HG03095 (cell line): ENCODE results near the gene AGR3.
"Not testable (repeated sequence)": the region's sequence is repeated elsewhere in the genome, so short reads cannot be mapped to it uniquely, and the experiment has no call there.

ENCODE experiments used
- ATAC-seq: cut with Tn5 transposase; IDR thresholded peaks from one replicate; pipeline ENCODE4 v1.9.1; 2021; ENCODE audit warnings: moderate library complexity; ENCODE audit not compliant: unreplicated experiment

AGR3 gene

DNA sequence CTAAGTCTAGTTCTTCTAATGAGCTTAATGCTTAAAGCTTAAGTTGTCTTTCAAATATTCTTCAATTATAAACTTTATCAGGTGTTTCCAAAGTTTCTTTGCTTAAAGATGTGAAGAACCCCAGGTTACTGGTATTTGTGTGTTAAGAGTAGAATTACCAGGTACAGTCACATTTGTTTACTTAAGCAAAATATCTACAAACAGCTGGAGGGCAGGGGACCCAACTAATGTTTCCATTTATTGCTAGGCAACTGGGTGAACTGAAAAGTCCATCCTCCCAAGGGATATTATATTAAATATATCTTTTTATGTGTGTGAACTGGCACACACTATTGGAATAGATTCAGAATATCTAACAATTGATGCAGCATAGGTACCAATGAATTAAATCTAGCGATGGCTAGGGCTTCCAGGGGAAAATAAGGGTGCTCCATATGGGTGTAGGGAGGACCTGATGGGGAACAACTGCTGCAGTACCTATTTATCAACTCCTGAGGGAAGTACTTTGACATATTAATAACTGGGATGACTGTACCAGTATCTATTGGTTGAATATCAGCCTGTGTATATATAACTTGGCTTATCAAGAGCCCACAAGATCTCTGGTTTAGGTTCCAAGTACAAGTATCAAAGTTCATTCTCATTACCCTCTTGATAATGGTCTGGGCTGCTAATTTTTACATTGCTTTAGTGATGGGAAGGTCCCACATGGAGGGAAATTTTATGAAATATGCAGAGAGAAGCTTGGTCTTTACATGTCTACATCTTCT, 10.3 kb upstream of the AGR3 start:
- ATAC-seq = no peak

DNA sequence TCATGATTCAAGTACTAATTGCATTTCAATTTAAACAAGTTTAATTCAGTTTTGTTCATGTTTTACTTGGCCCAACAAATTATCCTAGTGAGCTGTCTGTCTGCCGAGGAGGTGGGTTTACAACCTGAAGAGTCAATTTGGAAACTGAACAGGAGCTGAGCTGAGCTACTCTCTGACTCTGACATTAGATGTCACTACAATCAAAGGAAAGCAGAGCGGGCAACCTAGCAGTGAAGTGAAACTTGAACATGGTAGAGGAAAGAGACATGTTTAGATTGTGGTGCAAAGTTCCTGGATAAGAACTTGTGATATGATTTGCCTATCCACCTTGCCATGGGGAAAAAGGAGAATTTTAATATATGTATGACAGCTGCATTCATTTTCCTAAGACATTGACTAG, 9.6 kb upstream of the AGR3 start:
- ATAC-seq = peak; percentile 65

DNA sequence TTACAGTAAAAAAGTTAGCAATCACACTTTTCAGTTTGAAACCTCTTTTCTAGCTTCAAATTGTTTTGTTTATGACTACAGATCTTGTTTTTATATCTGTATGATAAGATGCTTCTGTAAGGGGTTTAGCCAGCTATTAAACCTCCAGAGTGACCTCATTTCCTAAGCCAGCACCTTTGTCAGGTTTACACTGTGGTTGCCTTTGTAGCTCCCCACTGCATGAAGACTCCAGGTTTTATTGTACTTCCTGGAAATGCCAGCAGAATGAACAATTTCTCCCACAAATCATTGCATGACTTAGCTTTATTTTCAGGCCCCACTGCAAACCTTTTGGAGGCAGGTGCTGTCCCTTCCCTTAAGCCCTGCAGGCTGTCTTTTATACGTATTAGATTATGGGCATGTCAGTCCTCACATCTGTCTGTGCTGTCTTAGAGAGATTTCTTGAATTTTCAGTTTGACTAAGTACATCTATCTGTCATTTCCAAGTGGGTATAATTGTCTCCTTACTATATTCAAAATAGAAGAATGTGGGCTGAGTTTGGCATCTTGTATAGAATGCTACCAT, 8.2 kb upstream of the AGR3 start:
- no peak for ATAC-seq

DNA sequence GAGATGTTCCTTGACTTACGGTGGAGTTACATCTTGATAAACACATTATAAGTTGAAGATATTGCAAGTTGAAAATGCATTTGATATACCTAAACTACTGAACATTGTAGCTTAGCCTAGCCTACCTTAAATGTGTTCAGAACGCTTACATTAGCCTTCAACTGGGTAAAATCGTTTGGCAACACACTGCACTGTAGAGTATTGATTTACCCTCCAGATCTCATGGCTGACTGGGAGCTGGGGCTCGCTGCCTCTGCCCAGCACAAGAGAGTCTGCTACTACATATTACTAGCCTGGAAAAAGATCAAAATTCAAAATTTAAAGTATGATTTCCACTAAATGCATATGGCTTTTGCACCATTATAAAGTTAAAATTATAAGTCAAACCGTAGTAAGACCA, 7.5 kb upstream of the AGR3 start:
- no peak for ATAC-seq

DNA sequence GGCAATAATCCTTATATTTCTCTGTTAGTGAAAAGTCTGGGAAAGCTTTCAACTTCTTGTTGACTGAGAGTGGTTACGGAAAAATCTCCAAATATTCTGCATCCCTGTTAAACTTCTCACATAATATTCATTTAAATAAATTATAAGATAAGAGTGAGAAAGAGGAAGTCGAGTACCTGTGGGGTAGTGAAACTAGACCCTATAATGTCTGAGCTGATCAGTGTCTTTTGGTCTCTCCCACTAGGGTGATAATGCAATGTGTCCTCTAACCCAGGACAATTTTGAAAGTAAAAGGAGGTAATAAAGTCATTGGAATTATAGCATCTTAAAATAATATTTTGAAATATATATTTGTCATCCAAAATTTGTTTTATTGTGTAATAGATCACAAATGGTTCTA, 2.1 kb upstream of the AGR3 start:
- no peak for ATAC-seq

DNA sequence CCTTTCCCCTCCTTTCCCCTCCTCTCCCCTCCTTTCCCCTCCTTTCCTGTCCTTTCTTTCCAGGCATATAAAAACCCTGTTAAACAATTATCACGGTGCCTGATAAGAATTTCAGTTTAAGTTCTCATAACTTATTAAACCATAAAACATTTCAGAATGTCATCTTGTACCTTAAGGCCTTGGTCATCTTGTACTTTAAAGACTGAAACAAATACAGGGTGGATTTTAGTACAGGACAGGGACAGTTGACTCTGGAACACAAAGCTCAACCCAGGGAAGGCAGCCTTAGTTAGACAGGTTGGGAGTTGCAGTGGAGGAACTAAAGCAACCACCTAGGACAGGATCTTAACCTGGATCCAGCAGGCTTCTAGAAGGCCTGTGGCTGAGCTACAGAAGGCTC, 1.2 kb downstream of the AGR3 start:
- ATAC-seq = no peak

DNA sequence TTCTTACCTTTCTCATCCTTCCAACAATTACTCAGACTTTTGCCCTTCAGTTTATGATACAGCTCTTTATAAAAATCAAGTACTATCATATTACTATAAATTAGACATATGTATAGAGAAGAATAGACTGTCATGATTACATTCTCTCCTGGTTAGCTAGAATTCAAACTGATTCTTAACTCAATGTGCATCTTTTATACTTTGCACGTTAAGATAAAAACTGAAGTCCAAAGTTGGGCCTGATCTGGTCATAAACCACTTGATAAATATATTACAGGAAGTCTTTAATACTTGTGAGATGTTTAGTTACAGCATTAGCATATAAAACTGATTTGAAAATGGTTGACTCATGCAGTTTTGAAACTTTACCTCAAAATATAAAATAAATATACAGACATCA, 2.6 kb downstream of the AGR3 start:
- ATAC-seq = no peak

DNA sequence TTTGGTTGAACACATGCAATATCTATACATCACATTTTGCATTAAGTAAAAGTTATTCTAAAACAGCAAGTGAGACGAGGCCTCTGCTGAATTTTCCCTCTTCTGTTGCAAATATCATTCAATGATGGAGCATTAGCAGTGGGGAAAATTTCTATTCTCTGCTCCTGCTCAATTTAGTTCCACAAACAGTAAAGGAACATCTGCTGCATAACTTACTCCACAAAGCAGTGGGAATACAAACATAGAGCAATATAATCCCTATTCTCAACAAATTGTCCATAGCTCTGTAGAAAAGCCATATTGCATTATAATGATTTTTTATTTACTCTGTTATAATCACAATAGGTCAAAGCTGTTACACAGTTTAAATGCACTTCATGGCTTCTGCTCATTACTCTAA, 5.9 kb downstream of the AGR3 start:
- ATAC-seq = no peak

DNA sequence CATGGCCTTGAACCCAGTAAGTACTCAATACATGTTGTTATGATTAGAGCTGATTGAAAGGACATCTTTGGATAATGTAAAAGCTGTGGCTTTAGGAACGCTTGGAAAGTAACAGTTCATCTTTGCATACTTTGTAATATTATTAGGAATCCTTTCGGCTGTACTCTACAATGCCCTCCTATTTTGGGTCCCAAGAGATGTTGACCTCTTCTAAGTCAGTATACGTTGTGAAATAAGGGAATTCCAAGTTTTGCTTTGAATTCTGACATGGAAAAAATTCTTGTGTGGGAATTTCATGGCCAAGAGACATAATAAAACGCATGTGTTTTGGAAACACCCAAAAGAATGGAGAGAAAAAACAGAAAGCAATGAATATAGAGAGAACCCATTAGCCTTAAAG, 7.7 kb downstream of the AGR3 start:
- no peak for ATAC-seq

DNA sequence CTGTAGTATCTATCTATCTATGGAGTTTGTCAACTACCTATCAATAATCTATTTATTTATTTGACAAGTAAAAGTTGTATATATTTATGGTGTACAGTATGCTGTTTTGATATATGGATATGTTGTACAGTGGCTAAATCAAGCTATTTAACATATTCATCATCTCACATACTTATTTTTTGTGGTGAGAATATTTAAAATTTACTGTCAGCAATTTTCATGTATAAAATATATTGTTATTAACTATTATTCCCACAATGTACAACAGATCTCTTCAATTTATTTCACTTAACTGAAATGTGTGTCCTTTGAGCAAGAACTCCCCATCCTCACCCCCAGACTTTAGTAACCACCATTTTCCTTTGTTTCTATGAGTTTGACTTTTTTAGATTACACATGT, 14.5 kb downstream of the AGR3 start:
- ATAC-seq = no peak

DNA sequence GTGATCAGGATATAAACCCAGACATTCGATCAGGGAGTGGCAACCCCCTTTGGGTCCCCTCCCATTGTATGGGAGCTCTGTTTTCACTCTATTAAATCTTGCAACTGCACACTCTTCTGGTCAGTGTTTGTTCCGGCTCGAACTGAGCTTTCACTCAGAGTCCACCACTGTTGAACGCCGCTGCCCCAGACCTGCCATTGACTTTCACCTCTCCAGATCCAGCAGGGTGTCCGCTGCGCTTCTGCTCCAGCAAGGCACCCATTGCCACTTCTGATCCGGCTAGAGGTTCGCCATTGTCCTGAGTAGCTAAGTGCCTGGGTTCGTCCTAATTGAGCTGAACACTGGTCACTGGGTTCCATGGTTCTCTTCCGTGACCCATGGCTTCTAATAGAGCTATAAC, 28.6 kb downstream of the AGR3 start:
- ATAC-seq = not testable (repeated sequence)

DNA sequence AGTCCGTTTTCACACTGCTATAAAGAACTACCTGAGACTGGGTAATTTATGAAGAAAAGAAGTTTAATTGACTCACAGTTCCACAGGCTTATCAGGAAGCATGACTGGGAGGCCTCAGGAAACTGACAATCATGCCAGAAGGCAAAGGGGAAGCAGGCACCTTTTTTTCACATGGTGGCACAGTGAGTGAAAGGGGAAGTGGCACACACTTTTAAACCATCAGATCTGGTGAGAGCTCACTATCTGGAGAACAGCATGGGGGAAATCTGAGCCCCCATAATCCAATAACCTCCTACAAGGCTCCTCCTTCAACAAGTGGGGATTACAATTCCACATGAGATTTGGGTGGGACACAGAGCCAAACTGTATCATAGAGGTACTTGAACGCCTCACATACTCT, 30.0 kb downstream of the AGR3 start:
- ATAC-seq = no peak

DNA sequence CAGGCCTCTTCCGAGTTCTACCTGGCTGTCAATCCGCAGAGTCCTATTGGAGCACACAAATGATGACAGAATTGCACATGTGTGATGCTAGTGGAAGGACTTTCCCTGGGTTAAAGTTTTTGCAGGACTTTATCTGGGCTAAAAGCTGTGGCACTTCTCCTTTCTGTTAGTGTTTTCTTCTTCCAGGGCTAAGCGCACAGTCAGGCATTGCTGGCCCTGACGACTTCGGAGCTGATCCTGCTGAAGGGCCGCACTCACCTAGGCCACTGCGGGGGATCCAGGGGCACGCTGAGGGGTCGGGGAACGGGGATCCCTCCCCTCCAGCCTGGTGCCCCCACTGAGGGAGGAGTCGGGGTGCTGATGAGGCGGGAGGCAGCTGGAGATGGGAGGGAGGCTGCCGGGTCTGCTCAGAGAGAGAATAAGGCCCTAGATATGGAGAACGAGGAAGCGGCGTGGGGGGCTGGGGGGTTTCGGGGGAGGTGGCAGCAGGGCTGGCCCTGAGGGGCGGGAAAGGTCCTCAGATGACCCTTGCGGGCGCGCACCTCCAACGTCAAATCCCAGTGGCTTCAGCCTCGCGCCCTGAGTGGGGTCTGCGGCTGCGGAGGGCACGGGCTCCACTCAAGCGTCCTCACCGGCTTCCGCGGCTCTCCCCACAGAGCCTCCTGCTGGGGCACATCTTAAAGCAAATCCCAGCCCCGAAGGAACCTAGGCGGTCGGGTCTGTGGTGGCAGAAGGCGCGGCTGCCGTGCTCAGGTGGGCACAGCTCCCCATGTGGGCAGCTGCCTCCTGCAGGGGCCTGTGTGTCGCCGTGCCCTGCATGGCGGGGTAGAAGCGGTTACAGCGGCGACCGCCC, 30.9 kb downstream of the AGR3 start:
- no peak for ATAC-seq

DNA sequence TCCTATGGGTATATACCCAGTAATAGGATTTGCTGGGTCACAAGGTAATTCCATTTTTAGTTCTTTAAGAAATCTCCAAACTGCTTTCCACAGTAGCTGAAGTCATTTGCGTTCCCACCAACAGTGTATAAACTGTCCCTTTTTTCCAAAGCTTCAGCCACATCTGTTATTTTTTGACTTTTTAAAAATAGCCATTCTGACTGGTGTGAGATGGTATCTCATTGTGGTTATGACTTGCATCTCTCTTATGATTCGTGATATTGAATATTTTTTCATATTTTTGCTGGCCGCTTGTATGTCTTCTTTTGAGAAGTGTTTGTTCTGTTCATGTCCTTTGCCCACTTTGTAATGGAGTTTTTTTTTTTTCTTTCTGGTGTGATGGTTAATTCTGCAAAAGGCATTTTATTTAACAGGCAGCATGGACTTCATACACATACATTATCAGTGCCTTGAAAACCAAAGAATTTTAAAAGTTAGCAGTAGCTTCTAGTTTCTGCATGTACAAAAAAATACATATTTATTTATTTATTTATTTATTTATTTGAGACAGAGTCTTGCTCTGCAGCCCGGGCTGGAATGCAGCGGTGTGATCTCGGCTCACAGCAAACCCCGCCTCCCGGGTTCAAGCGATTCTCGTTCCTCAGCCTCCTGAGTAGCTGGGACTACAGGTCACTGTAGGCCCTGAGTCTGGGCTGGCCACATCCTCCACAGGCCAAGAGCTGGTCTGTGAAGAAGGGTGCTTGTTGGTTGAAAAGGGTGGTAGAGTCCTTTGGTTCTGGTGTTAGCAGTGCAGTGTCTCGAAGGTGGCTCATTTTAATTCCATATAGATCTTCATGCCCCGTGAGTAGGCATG, 32.3 kb downstream of the AGR3 start:
- ATAC-seq = no peak

DNA sequence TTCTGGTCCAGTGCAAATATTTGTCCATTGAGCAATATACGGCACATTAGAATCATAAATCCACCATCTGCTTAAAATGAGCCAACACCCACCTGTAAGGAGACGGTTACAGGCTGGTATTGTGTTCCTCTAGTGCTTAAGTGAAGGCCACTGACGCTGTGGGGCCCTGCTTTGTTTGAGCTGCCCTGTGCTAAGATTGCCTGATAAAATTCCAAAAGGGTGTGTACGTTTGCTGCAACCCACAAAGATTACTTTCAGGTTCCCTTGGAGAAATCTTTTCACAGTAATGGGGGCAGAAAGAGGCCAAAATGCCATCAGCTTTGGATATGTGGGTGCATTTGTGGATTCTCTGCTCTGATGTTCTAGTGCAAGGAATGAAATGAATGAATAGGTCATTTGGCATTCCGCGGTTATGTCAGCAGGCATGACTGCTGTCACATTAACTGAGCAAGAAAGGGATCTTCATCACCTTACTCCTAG, 34.4 kb downstream of the AGR3 start:
- no peak for ATAC-seq

DNA sequence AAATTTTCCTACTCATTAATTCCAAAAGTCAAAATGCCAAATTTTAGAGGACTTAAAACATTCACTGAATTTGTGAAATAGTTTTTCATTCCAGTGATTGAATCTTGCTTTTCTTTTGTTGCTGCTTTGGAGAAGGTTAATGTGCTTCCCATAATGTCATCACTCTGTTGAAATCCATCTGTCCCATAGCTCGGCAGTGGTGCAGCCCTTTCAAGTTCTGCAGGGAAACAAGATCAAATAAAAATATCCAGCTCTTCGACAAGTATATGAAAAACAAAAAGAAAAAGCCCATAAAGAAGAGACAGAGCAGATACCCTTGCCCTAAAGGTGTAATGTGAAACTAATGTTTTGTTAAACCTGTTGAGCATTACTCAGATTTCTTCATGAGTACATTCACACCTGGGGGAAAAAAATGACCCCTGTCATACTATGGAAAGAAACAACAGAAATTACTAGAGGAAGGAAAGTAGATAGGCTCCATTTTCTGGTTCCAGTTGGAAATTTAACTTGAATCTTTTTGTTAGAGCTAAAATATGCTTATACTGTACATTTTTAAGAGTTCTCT, 35.1 kb downstream of the AGR3 start:
- no peak for ATAC-seq

DNA sequence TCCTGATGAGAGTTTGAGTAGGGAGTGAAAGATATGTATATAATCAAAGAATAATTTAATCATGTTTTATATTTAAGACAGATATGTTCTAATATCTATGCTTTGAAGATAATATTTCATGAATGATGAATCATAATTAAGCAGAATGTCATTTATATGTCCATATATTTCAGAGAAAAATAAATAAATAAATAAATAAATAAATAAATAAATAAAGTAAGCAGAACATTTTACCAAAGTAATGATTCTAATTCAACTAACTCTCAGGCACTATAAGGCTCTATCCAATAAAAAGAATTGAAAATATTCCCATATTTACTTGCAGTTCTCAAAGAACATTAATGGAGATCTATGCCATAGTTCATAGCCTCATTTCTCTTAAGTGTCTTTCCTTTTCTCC, 36.0 kb downstream of the AGR3 start:
- no peak for ATAC-seq

DNA sequence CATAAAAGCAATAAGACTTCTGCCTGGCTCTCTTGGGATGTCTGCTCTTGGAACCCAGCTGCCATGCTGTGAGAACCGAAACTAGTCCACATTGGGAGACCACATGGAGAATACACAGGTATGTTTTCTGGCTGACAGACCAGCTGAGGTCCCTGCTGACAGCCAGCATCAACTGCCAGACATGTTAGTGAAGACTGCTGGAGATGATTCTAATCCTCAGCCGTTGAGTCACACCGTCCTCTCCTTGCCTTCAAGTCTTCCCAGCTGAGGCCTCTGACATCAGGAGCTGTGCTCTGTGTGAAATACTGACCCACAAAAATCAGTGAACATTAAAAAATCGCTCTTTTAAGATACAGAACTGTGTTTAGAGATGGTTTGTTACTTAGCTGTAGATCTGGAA, 40.1 kb downstream of the AGR3 start:
- ATAC-seq = no peak

DNA sequence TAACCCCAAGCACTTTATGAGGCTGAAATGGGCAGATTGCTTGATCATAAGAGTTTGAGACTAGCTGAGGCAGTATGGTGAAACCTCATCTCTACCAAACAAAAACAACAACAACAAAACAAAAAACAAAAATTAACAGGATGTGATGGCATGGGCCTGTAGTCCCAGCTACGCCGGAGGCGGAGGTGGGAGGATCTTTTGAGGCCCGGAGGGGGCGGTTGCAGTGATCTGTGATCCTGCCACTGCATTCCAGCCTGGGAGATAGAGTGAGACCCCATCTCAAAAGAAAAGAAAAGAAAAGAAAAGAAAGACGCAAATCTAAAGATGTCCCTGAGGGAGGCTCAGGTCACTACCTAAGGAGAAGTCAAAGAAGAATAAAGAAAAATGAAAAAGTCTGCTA, 41.7 kb downstream of the AGR3 start:
- ATAC-seq = no peak

DNA sequence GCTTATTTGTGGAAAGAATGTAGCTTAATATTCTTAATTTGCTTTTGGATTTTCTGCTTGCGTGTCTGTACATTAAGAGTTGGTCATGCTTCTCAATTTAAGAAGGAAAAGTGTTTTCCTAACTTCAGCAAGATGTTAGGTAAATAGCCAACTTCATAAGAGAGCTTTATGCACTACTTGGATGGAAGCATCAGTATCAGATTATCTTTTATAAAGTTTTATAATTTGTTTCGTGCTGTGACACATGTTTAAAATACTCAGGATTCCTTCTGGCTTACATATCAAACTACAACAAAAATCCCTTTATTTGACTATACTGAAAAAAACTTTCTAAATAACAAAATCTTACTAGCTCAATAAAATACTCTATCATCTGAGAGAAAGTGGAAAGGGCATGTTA, 42.1 kb downstream of the AGR3 start:
- ATAC-seq = no peak

DNA sequence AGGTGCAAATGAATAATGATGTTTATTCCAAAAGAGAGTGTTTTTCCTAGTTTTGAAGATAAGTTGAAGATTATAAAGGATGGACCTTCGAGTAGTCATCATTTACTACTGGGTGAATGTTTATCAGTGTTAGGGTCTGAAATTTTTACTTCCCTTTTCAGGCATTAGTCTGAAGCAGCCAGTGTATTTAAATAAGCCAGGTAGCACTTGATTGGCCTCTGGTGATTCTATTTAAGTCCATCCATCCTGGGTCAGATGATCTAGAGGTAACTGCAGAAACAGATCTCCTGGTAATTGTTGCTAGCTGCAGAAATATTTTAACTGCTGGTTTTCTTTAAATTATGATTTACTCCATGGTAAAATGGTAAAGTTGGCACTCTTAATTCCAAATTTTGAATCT, 42.9 kb downstream of the AGR3 start:
- ATAC-seq = no peak
